Measurements from ENCODE around the gene DPF3.

DNA sequence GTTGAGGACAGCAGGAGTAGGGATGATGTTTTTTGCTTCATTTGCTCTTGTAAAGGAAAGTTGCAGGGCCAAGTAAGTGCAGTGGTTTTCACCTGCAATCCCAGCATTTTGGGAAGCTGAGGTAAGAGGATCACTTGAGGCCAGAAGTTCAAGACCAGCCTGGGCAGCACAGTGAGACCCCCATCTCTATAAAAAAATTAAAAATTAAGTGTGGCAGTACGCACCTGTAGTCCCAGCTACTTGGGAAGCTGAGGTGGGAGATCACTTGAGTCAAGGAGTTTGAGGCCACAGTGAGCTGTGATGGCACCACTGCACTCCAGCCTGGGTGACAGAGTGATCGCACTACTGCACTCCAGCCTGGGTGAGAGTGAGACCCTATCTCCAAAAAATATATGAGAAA lies 10.8 kb downstream of the DPF3 start:
- TF ChIP-seq, protein P1, sequence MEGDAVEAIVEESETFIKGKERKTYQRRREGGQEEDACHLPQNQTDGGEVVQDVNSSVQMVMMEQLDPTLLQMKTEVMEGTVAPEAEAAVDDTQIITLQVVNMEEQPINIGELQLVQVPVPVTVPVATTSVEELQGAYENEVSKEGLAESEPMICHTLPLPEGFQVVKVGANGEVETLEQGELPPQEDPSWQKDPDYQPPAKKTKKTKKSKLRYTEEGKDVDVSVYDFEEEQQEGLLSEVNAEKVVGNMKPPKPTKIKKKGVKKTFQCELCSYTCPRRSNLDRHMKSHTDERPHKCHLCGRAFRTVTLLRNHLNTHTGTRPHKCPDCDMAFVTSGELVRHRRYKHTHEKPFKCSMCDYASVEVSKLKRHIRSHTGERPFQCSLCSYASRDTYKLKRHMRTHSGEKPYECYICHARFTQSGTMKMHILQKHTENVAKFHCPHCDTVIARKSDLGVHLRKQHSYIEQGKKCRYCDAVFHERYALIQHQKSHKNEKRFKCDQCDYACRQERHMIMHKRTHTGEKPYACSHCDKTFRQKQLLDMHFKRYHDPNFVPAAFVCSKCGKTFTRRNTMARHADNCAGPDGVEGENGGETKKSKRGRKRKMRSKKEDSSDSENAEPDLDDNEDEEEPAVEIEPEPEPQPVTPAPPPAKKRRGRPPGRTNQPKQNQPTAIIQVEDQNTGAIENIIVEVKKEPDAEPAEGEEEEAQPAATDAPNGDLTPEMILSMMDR (IDR thresholded peaks at IDR 0.05; ENCODE audit: insufficient read depth, low read length, poor library complexity, severe bottlenecking) = no peak
- TF ChIP-seq EZH2phosphoT487 (conservative IDR thresholded peaks at IDR 0.05; ENCODE audit: low read length) = no peak
